OCI-LY7 (cell line): ENCODE measurements around the gene SELENOW. TPM values are rescaled to one million over a fixed set of nuclear protein-coding genes. Genes with fewer than 3 reads are reported as not detected.

Source experiments
- BruUV-seq: library from RNA; stranded (reverse); fragments of 400-500 nt; replicated peaks from 2 replicates; lab custom pipeline; 2021; lab: Mats Ljungman, UMichigan
- CTCF ChIA-PET: fragments of 300-600 bp; sonication (Branson Sonifier 250); formaldehyde crosslinking; loops from one replicate; lab custom pipeline; 2022; ENCODE audit warnings: antibody characterized with exemption; ENCODE audit not compliant: unreplicated experiment; lab: Charles Lee
- POLR2A ChIA-PET: fragments of 300-600 bp; sonication (Branson Sonifier 250); formaldehyde crosslinking; loops from one replicate; lab custom pipeline; 2022; ENCODE audit warnings: antibody characterized with exemption; lab: Charles Lee
- DNase-seq: peaks from one replicate; pipeline ENCODE4 v3.0.0-alpha.2; 2015; ENCODE audit warnings: low spot score
- H2AFZ ChIP-seq: fragments of 200-600 bp; sonication (generic), shearing (Covaris generic); 2 replicates; pipeline ENCODE4 v1.6.1; 2014; ENCODE audit warnings: mild to moderate bottlenecking, antibody characterized with exemption, low read length, moderate library complexity
- H3K27ac ChIP-seq: fragments of 200-600 bp; sonication (generic); 2 replicates; pipeline ENCODE4 v1.5.1; 2014; ENCODE audit warnings: mixed run types, low read depth, mild to moderate bottlenecking, moderate library complexity, low read length, inconsistent platforms; ENCODE audit not compliant: poor library complexity, severe bottlenecking
- H3K36me3 ChIP-seq: fragments of 200-600 bp; sonication (generic); 2 replicates; pipeline ENCODE4 v1.6.1; 2014; ENCODE audit warnings: mild to moderate bottlenecking, antibody characterized with exemption, low read length, moderate library complexity, mixed read lengths; ENCODE audit not compliant: insufficient read depth
- H3K4me1 ChIP-seq: fragments of 200-600 bp; sonication (generic); 2 replicates; pipeline ENCODE4 v1.5.1; 2014; ENCODE audit warnings: mild to moderate bottlenecking, low read length; ENCODE audit not compliant: insufficient read depth, poor library complexity, severe bottlenecking
- H3K4me2 ChIP-seq: fragments of 200-600 bp; sonication (generic); 2 replicates; pipeline ENCODE4 v1.6.1; 2014; ENCODE audit warnings: mild to moderate bottlenecking, low read length
- H3K4me3 ChIP-seq: fragments of 200-600 bp; sonication (generic); 2 replicates; pipeline ENCODE4 v1.5.1; 2014; ENCODE audit warnings: mild to moderate bottlenecking, low read depth, low read length; ENCODE audit not compliant: poor library complexity, severe bottlenecking
- H3K79me2 ChIP-seq: fragments of 200-600 bp; sonication (generic); 2 replicates; pipeline ENCODE4 v1.6.1; 2016; ENCODE audit warnings: low read depth, mild to moderate bottlenecking, low read length, moderate library complexity, mixed read lengths; ENCODE audit not compliant: insufficient read depth
- H3K9me2 ChIP-seq: fragments of 200-600 bp; sonication (generic); 2 replicates; pipeline ENCODE4 v1.6.1; 2016; ENCODE audit warnings: mild to moderate bottlenecking, low read length, mixed read lengths; ENCODE audit not compliant: insufficient read depth
- H3K9me3 ChIP-seq: fragments of 200-600 bp; sonication (generic); 2 replicates; pipeline ENCODE4 v1.6.1; 2014; ENCODE audit warnings: mild to moderate bottlenecking, mixed run types, low read length, mixed read lengths
- H4K20me1 ChIP-seq: fragments of 200-600 bp; sonication (generic); 2 replicates; pipeline ENCODE4 v1.6.1; 2014; ENCODE audit warnings: mild to moderate bottlenecking, antibody characterized with exemption, low read length, moderate library complexity, mixed read lengths; ENCODE audit not compliant: insufficient read depth
- CTCF ChIP-seq: fragments of 200-600 bp; sonication (generic); conservative IDR thresholded peaks from 2 replicates; pipeline ENCODE4 v1.5.1; 2014; ENCODE audit warnings: mild to moderate bottlenecking, antibody characterized with exemption, low read length, moderate library complexity, mixed read lengths
- EZH2phosphoT487 ChIP-seq: fragments of 200-600 bp; sonication (generic); IDR thresholded peaks from 2 replicates; pipeline ENCODE4 v1.6.1; 2018; ENCODE audit warnings: low read depth, borderline replicate concordance, mild to moderate bottlenecking, mixed run types, antibody characterized with exemption, low read length, moderate library complexity, mixed read lengths
- intact Hi-C: fragments of 100-400 bp; cut with micrococcal nuclease; formaldehyde crosslinking; loops from one replicate; pipeline ENCODE4 v1.10.0; 2022; ENCODE audit not compliant: unreplicated experiment
- total RNA-seq, 2 experiments: library from RNA; depleted of rRNA in 1 of 2; stranded (reverse); fragments of >200 nt in 1 of 2; shearing (Covaris generic) in 1 of 2; gene quantifications; 2 replicates each; pipeline ENCODE4 v1.2.3, GENCODE V29; 2014 to 2022

The SELENOW gene
- total RNA-seq, 2 experiments from 2014 or later = 31.2 to 95.5 TPM

GRCh38 chr19:47820410-47820809 is 41.9 kb downstream of the SELENOW start:
- H3K9me2 ChIP-seq = no peaks in the 10 kb centered on the region
- no TSS peak for BruUV-seq
- no peak overlapping the region for H2AFZ ChIP-seq
- no peaks in the 10 kb centered on the region for H4K20me1 ChIP-seq
- TF ChIP-seq CTCF = no peak
- TF ChIP-seq EZH2phosphoT487 = no peak
- H3K36me3 ChIP-seq = no peaks in the 10 kb centered on the region
- CTCF ChIA-PET = no interaction called here
- no peaks in the 10 kb centered on the region for H3K79me2 ChIP-seq
- no peak overlapping the region for H3K4me3 ChIP-seq
- no peak overlapping the region for H3K4me2 ChIP-seq
- no peaks in the 10 kb centered on the region for H3K9me3 ChIP-seq
- no peaks in the 10 kb centered on the region for H3K4me1 ChIP-seq
- POLR2A ChIA-PET = no interaction called here
- no peak for DNase-seq
- intact Hi-C loops = no loop called here
- no peak overlapping the region for H3K27ac ChIP-seq

GRCh38 chr19:47821460-47822020 is 43.0 kb downstream of the SELENOW start, which contains the start of gene CRX:
CRX (plus strand) TSS chr19:47821937; CDS start chr19:47834444, 12,507 bp downstream.
- no peak within 1 kb of the TSS for H3K27ac ChIP-seq
- TF ChIP-seq EZH2phosphoT487 (no peak), CTCF (no peak)
- no peak within 1 kb of the TSS for H3K4me2 ChIP-seq
- no peak within 1 kb of the TSS for H3K4me3 ChIP-seq
- H3K4me1 ChIP-seq = no peaks in the 10 kb centered on the region
- H3K36me3 ChIP-seq = no peaks in the 10 kb centered on the region
- H3K9me2 ChIP-seq = no peaks in the 10 kb centered on the region
- H4K20me1 ChIP-seq = no peaks in the 10 kb centered on the region
- no peak within 1 kb of the TSS for H2AFZ ChIP-seq
- POLR2A ChIA-PET = no interaction called here
- H3K9me3 ChIP-seq = no peaks in the 10 kb centered on the region
- H3K79me2 ChIP-seq = no peaks in the 10 kb centered on the region
- DNase-seq = no peak
- no TSS peak for BruUV-seq
- CTCF ChIA-PET = no interaction called here
- intact Hi-C loops = no loop called here

DNA sequence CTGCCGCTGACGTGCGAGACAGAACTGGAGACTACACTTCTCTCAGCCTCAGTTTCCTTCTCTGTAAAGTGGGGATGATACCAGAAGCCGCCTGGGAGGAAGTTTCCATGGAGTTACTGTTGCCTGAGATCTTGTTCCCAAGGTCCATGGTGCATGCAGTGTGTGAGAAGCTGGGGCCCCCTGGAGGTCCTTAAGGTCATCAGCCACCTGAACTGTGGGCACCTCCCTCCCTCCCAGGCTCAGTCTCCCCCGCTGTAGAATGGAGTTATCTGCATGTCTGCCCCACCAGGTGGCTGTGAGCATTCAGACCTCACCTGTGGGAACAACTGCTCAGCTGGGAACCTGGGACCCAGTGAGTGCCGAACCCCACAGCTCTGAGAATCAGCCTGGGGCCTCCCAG is 45.9 kb downstream of the SELENOW start:
- TF ChIP-seq EZH2phosphoT487 (no peak), CTCF (no peak)
- H3K36me3 ChIP-seq = no peaks in the 10 kb centered on the region
- POLR2A ChIA-PET = no interaction called here
- CTCF ChIA-PET = no interaction called here
- H3K4me3 ChIP-seq = no peak overlapping the region
- no peaks in the 10 kb centered on the region for H3K9me2 ChIP-seq
- no peak overlapping the region for H3K4me2 ChIP-seq
- DNase-seq = no peak
- no peaks in the 10 kb centered on the region for H3K9me3 ChIP-seq
- H3K79me2 ChIP-seq = no peaks in the 10 kb centered on the region
- no peaks in the 10 kb centered on the region for H4K20me1 ChIP-seq
- no TSS peak for BruUV-seq
- H3K27ac ChIP-seq = no peak overlapping the region
- intact Hi-C loops = no loop called here
- H3K4me1 ChIP-seq = no peaks in the 10 kb centered on the region
- H2AFZ ChIP-seq = no peak overlapping the region
